ENCODE data around the gene RAB11A.

Gene RAB11A

DNA sequence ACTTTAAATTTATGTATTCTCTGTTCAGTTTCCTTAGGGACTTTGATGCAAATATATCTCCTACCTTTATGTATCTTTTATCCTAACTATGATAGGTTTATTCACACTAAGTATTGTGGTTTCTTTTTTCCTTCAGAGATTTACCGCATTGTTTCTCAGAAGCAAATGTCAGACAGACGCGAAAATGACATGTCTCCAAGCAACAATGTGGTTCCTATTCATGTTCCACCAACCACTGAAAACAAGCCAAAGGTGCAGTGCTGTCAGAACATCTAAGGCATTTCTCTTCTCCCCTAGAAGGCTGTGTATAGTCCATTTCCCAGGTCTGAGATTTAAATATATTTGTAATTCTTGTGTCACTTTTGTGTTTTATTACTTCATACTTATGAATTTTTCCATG, 18.3 kb downstream of the RAB11A start:
- DNase-seq (ENCODE audit: low read depth), result no peak

DNA sequence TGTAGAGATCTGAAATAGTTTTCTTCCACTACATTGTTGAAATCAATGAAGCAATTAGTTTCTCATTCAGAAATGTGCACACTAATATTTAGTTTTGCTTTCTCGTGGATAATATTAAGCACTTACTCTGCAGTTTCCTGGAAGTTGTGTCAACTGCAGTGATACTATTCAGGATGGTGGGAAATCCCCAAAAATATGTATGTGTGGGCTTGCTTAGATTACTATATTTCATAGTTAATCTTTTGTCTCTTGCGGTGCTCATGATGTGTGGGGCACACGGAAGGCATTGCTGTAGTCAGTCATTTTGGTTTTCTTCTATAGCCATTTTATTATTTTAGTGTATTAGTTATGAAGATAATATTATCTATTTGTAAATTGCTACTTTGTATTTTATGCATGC, 19.7 kb downstream of the RAB11A start:
- DNase-seq (ENCODE audit: low read depth), result no peak

DNA sequence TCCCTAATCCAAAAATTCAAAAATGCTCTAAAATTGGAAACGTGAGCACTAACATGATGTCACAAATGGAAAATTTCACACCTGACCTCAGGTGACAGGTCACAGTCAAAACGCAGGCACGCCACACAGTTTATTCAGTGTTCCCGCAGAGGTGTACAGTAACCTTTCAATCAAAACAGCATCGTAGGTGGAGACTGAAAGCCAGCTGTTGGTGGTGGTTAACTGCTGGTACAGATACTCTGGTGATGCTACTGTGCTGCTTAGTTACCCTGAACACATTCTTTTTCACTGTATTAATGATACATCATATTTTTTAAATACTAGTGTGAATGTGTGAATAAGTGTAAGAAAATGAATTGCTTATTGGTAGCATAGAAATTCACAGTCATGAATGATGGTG, 23.8 kb downstream of the RAB11A start:
- no peak for DNase-seq (ENCODE audit: low read depth)

DNA sequence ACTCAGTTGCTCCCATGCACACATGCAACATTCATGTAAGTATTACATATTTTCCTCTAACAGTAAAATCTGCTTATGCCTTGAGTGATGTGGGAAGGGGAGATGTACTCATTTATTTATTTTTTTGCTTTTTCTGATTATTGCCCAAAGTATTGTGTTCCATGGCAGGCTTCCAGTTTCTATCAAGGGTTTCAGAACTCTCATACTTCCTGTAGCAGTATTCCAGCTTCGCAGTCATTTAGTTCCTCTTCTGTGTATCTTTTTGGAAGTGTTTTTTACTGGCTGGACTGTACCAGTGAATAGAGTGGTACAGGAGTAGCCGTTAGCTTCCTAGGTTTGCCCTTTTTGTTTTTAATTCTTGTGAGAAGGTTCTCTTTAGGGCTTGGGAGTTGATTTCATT, 26.9 kb downstream of the RAB11A start:
- DNase-seq (ENCODE audit: low read depth), result no peak

DNA sequence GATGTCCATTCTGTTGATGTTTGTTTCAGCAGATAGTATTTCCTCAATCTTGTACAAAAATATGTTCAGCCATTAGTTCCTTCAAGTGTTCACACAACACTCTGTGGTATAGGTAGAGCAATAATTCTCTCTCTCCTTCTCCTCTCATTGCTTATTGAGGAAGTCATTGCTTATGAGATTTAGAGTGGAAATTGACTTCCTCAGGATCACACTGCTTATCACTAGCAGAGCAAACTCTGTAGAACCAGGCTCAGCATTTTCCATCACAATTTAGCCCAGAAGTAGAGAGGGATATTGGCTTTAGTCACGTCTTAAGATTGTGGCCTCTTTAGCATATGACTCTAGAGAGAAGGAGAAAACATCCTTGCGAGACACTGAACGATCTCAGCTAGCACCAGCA, 31.2 kb downstream of the RAB11A start:
- DNase-seq (ENCODE audit: low read depth), result no peak

DNA sequence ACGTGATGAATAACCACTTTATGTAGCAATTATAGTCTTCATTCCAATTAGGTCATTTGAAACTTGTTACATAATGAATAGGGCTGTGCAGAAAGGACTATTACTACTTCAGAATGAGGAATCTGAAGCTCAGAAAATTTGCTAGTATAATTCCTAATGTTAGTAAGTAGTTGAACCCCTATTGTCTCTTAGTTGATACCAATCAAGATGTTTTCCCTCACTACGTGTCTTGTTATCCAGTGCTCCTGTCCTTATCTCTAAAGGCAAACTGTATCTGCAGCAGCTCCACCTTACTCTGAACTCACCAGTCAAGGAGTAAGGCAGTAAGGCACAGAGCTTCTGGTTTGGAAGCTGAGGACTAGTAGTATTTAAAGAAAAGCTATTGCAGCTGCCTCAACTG, 32.0 kb downstream of the RAB11A start:
- DNase-seq (ENCODE audit: low read depth), result no peak

DNA sequence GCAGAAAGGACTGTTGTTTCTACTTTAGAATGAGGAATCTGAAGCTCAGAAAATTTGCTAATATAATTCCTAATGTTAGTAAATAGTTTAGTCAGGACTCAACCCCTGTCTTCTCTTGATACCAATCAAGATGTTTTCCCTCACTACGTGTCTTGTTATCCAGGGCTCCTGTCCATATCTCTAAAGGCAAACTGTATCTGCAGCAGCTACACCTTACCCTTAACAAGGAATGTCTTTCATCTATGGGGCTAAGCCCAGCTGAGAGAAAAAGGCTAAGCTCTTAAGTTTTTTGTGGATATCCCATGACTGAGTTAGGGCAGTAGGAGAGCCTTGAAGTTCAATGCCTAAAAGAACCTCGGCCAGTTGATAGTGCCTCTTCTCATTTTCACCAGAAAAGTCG, 32.5 kb downstream of the RAB11A start:
- DNase-seq (ENCODE audit: low read depth), result no peak

DNA sequence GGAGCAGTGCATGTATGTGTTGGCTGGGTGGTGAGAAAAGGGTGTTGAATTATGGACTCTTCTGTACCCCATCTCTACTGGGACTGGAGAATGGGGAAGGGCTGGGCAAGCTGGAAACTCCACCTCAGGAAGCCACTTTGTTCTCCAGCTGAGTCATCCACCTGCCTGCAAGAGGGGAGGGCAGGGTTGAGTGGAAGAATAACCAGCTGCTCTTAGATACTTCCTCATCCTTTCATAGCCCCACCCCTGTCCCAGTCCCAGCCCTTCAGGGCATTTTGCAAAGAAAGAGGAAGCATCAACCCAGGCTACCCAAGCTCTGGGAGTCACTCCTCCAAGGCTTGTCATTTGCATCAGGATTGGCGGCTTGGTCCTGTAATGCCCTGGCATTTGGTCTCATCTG, 33.1 kb downstream of the RAB11A start:
- DNase-seq (ENCODE audit: low read depth), result no peak

DNA sequence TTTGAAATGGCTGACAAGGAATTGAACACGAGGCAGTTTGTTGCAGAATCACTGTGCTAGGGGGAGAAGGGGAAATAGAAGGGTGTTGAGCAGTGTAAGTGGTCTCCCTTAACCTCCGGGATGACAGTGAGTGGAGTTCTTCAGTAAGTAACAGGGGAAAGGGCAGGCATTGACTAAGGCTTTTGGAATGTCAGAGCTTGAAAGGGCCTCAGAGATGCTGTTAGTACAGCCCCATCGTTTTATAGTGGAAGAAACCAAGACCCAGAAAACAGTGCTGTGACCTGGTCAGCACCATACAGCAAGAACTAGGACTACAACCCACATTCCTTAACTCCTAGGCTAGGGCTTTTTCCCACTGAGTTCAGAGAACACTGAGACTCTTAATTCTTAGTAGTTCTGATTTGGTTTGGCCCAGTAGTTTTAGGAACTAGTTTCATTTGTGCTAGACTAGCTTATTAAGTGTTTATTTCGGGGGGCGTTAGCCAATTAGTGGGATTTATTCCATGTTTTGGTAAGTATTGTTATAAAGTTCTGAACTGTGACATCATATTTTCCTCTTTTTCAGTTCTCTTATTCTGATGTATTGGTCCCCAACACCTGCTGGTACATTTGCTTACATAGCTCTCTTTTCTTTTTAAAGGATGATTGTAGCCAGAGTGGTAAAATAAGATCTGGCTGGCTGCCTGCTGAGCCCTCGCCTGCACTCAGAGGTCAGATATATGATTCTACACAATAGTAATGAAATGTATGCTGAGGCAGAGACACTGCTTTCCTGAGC, 34.2 kb downstream of the RAB11A start:
- DNase-seq (ENCODE audit: low read depth), result peak; percentile 36

DNA sequence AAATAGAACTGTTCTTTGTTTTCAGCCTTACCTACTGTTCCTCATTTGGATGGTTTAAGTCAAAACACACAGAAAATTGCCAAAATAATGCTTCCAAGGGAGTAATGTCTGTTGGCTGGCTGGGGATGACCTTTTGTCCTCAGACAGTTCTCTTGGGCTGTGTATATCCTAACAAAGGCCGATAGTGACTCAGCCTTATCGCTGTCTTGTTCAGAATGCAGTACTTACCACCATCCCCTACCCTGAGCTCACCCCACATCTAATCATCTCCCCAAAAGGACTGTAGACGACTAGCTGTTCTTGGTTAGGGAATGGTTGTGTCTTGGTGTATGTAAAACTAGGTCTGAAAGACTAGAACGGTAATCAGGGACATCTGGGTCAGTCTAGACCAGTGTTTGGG, 35.0 kb downstream of the RAB11A start:
- no peak for DNase-seq (ENCODE audit: low read depth)

DNA sequence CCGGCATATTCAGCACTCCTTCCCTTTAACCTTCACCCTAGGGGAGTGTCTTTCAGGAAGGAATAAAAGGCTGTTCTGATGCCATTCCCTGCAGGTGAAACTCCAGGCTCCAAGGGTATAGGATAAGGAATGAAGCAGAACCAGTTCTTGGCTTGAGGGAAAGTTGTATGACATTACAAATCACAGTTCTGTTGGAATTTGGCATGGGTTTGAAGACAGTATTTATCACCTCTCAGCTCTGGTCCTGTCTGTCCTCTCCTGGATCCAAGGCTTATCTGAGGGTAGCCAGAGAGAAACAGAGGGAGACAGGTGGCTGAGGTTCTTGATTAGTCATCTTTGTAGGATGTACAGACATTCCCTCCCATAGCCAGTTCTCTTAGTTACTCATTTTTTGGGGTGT, 37.1 kb downstream of the RAB11A start:
- DNase-seq (ENCODE audit: low read depth), result no peak

DNA sequence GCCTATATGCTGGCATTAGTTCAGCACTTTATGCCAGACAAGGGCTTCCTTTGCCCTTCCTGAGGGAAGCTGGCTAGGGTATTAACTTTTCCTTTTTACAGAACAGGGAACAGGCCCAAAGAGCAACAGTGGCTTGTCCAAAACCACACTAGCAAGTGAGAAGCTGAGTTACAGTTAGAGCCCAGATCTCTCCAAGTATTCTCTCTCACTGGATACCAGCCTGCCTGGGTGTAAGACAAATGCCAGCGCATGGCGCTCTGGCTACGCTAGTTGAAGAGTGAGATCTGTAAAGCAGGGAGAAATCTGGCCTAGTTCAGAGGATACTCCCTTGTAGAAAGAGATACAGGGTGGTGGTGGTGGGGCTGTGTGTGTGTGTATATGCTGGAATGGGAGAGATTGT, 38.4 kb downstream of the RAB11A start:
- DNase-seq (ENCODE audit: low read depth), result no peak

DNA sequence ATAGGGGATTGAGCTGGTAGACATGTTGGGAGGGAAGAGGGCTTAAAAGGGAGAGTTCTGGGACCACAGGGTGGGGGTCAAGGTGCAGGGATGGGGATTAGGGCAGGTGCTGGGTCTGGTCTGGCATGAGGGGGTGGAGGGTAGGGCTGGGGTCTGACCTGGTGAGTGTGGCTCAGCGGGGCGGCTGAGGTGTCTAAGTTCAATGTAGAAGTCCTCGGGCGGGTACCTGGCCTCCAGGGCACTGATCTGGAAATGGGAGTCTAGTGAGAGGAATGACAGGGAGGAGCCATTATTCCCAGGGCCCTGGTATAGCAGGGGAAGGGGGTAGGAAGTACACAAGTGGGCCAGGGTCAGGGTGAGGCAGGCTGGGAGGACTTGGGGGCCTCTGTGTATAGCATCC, 39.6 kb downstream of the RAB11A start:
- DNase-seq (ENCODE audit: low read depth), result no peak

DNA sequence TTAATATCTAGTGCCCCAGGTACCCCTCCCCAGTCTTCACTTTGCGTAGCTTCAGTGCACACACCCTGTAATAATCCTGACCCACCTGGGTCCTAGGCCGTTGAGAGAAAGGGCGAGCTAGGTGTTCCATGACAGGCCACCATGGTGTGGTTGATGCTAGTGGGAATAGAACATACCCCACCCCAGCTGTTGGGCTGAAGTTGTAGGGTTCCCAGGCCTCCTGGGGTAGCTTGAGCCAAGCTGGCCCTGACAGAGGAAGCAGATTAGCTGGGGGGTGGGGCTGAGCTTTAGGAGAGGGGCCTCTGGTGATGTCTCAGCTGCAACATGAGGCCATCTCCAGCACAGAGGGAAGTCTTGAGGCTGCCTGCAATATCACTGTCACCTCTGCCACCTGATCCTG, 40.5 kb downstream of the RAB11A start:
- no peak for DNase-seq (ENCODE audit: low read depth)

DNA sequence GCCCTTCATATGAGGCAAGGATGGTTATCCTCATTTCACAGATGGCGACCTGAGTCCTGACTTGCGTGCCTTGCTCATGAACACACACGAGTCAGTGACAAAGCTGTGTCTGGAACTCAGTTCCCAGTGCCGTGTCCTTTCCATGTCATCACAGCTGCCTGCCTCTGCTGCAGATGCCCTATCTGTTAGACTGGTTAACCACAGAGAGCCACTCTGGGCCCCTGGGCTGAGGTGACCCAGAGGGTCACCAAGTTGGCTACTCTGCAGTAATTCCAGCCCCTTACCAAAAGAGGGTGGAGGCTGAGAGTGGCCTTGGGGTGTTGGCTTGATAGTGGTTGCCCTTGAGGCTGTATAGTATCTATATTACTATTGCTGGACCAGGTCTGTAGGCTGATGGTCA, 41.0 kb downstream of the RAB11A start:
- DNase-seq (ENCODE audit: low read depth), result no peak

DNA sequence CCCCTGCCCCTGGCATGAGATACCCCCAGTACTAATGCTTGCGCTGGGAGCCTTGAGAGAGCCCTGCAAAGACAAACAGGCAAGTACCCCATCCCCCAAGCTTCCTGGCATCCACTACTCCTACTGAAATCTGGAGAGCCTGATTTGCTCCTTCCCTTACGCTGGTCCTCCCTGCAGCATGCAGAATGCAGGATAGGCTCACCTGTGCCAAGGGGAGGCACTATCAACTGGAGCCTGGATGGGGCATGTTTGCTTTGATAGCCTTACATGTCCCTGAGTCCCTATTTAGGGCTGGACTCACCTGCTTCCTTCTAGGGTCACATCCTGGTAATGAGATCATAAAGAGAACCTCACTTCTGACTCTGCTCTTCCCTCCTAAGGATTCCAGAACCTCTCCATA, 42.9 kb downstream of the RAB11A start:
- DNase-seq (ENCODE audit: low read depth), result no peak

DNA sequence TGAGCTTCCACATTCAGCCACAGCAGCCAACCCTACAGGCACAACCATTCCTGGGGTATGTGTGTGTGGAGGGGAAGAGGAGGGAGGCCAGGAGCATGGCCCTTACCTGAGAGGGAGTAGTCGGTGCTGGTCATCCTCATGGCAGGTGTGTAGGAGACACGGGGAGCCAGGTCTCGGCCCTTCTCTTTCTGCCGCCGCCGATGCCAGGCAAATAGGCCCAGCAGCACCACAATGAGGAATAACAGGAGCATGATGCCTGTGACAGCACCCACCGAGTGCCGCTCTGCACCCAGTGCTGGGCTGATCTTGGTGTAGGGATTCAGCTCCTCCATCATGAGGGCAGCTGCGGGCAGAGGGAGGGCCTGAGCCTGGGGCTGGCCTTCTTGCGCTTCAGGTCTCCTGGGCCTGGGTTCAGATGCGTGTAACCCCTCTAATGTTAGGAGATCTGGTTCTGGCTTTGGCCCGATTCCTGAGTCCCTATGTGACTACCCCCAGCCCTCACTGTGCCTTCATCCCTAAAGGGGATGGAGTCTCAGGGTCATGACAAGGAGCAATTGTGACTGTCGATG, 44.4 kb downstream of the RAB11A start:
- DNase-seq (ENCODE audit: low read depth), result no peak

DNA sequence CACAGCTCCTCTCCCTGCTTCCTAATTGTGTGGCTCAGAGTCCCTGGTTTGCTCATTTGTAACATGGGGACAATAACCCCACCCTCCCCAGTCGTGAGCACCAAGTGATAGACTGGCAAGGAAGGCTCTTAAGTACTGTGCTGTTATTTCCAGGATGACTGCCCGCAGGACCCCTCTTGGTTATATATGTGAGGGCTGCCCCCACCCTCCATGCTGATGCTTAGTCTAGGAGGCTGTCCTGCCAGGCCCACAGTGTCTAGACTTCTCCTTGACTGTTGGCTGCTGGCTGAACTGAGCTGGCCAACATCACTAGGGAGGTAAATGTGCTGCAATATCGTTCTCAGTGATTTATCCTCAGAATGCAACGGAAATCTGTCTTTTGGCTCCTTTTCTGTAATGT, 45.1 kb downstream of the RAB11A start:
- no peak for DNase-seq (ENCODE audit: low read depth)

DNA sequence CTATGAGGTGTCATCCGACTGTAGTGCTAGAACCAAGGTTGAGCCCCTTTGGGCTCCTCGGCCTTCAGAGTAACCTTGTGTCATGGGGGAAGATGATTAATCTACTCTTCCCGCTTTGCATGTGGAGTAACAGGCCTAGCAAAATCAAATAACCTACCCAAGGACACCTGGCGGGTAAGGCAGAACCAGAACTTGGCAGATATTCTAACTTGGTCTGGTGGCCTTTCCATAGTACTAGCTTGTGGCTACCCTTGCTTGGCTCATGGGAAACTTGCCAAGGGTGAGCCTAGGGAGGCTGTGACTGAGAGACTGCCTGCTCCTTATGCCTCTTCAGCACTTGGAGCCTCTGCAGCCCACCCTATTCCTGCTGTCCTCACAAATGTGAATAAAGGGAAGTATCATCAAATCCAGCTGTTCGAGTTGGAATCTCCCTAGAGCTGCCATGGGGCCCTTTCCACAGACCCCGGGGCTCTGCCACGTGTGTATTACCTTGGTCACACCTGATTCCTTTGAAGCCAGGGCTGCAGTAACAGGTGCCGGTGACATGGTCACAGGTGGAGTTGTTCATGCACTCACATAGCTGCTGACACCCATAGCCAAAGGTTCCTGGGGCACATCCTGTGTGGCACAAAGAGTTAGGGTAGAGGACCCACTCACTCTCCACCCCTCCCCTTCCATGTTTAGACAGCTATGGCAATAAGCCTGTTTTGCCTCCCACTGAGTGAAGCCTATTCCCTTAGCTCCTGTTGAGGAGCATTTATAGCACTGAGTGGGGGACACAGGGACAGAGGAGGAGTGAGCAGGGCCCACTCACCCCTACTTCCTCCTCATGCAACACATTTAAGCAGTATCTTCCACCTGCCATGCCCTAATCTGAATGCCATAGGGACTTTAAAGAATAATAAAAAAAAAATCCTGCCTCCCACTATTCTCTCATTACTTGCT, 46.0 kb downstream of the RAB11A start:
- DNase-seq (ENCODE audit: low read depth), result no peak

DNA sequence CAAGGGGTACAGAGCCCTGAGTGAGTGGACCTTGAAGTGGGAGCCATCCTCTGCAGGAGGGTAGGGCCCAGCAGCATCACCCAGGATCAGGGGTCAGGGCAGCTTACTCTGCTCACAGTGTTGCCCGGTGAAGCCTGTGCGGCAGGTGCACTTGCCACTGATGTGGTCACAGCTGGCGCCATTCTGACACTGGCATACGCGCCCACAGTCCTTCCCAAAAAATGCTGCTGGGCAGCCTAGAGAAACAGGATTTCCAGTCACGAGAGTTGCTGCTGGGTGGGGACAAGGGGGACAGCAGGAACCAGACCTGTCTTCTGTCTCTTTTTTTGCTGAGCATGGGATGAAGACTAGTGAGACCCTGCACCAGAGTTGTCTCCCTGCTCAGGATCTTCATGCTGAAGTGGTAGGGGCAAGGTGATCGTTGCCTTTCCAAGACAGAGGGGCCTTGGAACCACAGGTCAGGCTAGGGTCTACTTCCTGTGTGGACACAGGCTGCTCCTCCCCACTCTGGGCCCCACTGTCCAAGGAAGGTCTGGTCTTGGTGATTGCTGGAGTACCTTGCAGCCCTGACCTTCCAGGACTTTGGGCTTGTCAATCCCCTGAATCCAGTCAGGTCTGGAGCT, 46.9 kb downstream of the RAB11A start:
- DNase-seq (ENCODE audit: low read depth), result no peak

DNA sequence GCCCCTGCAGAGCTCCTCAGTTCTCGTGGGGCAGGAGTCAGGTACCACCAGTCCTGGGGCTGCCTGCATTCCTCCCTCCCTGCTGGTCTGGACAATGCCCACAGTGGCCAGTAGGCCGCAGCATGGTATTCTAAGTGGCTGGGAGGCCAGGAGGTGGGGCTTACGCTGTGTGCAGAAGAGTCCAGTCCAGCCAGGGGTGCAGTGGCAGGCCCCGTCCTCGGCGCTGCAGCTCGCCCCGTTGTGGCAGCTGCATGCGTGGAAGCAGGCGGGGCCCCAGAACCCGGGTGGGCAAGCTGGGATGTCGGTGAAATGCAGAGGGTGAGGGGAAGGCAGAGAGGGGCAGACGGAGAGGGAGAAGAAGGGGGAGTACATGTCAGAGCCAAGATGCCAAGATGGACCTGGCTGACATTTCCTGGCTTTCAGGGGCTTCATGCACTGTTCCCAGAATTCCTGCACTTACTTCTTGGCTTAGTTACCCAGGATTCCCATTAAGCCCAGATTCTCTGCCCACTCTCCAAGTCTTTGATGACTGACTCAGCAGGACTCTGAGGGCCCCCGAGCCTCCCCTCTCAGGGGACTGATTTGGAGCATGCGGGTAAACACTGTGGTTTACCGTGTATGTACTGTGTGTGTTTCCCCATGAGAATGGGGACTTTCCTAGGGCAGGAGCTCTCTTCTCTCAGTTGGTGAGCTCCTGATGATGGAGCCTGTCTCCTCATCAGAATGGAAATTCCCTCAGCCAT, 47.5 kb downstream of the RAB11A start:
- DNase-seq (ENCODE audit: low read depth), result no peak

DNA sequence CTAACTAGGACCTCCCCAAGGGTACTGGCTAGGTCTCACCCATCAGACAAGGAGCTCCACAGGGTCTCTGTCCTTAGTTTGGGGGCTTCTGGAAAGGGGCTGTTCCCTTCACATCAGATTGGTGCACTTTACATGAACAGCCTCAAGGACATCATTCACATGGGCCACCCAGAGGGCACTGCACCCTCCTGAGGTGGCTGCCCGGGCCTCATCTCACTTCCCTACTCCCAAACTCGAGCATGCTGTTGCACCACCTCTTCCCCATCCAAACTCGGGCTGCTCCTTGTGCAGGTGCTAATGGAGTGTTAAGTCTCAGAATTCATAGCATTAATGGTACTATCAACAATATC, 48.1 kb downstream of the RAB11A start:
- DNase-seq (ENCODE audit: low read depth), result no peak

Measured in non-pigmented ciliary epithelial cell (primary cell).